ENCODE data around the gene NFE2L3. TPM values are rescaled to one million over a fixed set of nuclear protein-coding genes. Genes with fewer than 3 reads are reported as not detected.

Gene NFE2L3
- total and polyA plus RNA-seq, 9 of the 15 experiments (the other 6 are each of a cell fraction or from before 2014, with no cell fraction given), result 2.9 to 16.9 (median 12.4) TPM

GRCh38 chr7:26200444-26201246 lies 48.6 kb downstream of the NFE2L3 start, which contains the start of gene HNRNPA2B1 (continued):
- no peak for TF ChIP-seq PBX2 (CRISPR knock-in tag; IDR thresholded peaks at IDR 0.05; ENCODE audit: low read depth)
- no peak for TF ChIP-seq PBX2 (tag; conservative IDR thresholded peaks at IDR 0.05; ENCODE audit: low read depth)
- TF ChIP-seq SMARCB1 (IDR thresholded peaks at IDR 0.05; ENCODE audit: insufficient read length, low read depth), result no peak
- TF ChIP-seq ZKSCAN3 (CRISPR knock-in tag; IDR thresholded peaks at IDR 0.05), result no peak
- no peak for TF ChIP-seq DPF2 (IDR thresholded peaks at IDR 0.05)
- no peak for TF ChIP-seq TARDBP (IDR thresholded peaks at IDR 0.05)
- TF ChIP-seq PYGO2 (tag; IDR thresholded peaks at IDR 0.05), result no peak
- TF ChIP-seq OTX1 (CRISPR knock-in tag; IDR thresholded peaks at IDR 0.05), result no peak
- TF ChIP-seq ZNF511 (CRISPR knock-in tag; IDR thresholded peaks at IDR 0.05), result peak; percentile 93
- TF ChIP-seq DMBX1 (CRISPR knock-in tag; IDR thresholded peaks at IDR 0.05; ENCODE audit: borderline replicate concordance), result 0 out of 2 replicates have a peak, but pooled peaks have one; percentile 4
- peak in 1 of 2 experiments; percentile 59; a peak in 2 of 4 replicates for TF ChIP-seq RCOR1 (IDR thresholded peaks at IDR 0.05; ENCODE audit: borderline replicate concordance in 1 of 2, low read depth in 2 of 2, low read length in 2 of 2)
- no peak for TF ChIP-seq E4F1 (CRISPR knock-in tag; IDR thresholded peaks at IDR 0.05; ENCODE audit: borderline replicate concordance)
- TF ChIP-seq ELF2 (CRISPR knock-in tag; IDR thresholded peaks at IDR 0.05), result no peak; the same call in 1 of the 2 replicates
- TF ChIP-seq STAT5A (IDR thresholded peaks at IDR 0.05; ENCODE audit: borderline replicate concordance, low read length), result no peak; the same call in 1 of the 2 replicates
- TF ChIP-seq ZNF408 (CRISPR knock-in tag; IDR thresholded peaks at IDR 0.05; ENCODE audit: low read depth), result no peak
- TF ChIP-seq NCOA6 (IDR thresholded peaks at IDR 0.05), result no peak
- peak; percentile 99 for TF ChIP-seq KDM5B (IDR thresholded peaks at IDR 0.05; ENCODE audit: insufficient replicate concordance, low read depth, low read length)
- TF ChIP-seq, protein P1, sequence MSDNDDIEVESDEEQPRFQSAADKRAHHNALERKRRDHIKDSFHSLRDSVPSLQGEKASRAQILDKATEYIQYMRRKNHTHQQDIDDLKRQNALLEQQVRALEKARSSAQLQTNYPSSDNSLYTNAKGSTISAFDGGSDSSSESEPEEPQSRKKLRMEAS (CRISPR knock-in tag; IDR thresholded peaks at IDR 0.05), result 0 out of 2 replicates have a peak, but pooled peaks have one; percentile 52
- no peak for TF ChIP-seq U2AF2 (optimal IDR thresholded peaks at IDR 0.05; ENCODE audit: low read depth, low read length)
- TF ChIP-seq ZBTB34 (CRISPR knock-in tag; IDR thresholded peaks at IDR 0.05), result no peak
- no peak for TF ChIP-seq MAFK (IDR thresholded peaks at IDR 0.05; ENCODE audit: low read length)
- no peak for TF ChIP-seq RFX5 (IDR thresholded peaks at IDR 0.05; ENCODE audit: low read depth, low read length)
